HCT116 (cell line): ENCODE results near the gene LEAP2.

Experiments used
- CBX3 ChIP-seq: IDR thresholded peaks from 2 replicates; pipeline ENCODE4 v1.6.1; 2012; ENCODE audit warnings: low read depth
- ELF1 ChIP-seq: IDR thresholded peaks from 2 replicates; pipeline ENCODE4 v1.6.1; 2012; ENCODE audit warnings: low read depth, borderline replicate concordance
- EZH2 ChIP-seq: fragments of 200-600 bp; sonication (generic); IDR thresholded peaks from 2 replicates; pipeline ENCODE4 v1.6.1; 2017; ENCODE audit warnings: antibody characterized with exemption, mixed run types
- EZH2phosphoT487 ChIP-seq: fragments of 200-600 bp; IDR thresholded peaks from 2 replicates; pipeline ENCODE4 v1.6.1; 2018; ENCODE audit warnings: antibody characterized with exemption, borderline replicate concordance
- FOSL1 ChIP-seq: IDR thresholded peaks from 2 replicates; pipeline ENCODE4 v1.6.1; 2012; ENCODE audit warnings: low read depth
- MAX ChIP-seq: IDR thresholded peaks from 2 replicates; pipeline ENCODE4 v1.6.1; 2012
- POLR2A ChIP-seq: IDR thresholded peaks from 2 replicates; pipeline ENCODE4 v1.7.0; 2011; ENCODE audit warnings: borderline replicate concordance; ENCODE audit not compliant: insufficient read depth, insufficient read length; ENCODE audit errors: extremely low read depth
- POLR2AphosphoS5 ChIP-seq: IDR thresholded peaks from 2 replicates; pipeline ENCODE4 v1.6.1; 2011; ENCODE audit warnings: mild to moderate bottlenecking, low read depth, low read length, moderate library complexity
- SP1 ChIP-seq: IDR thresholded peaks from 2 replicates; pipeline ENCODE4 v1.6.1; 2012; ENCODE audit warnings: low read depth
- SRF ChIP-seq: IDR thresholded peaks from 2 replicates; pipeline ENCODE4 v1.6.1; 2012; ENCODE audit warnings: low read depth
- TCF7L2 ChIP-seq: IDR thresholded peaks from 2 replicates; pipeline ENCODE4 v1.7.0; 2011; ENCODE audit warnings: borderline replicate concordance, inconsistent platforms; ENCODE audit not compliant: insufficient read depth, insufficient read length; ENCODE audit errors: extremely low read depth
- YY1 ChIP-seq: IDR thresholded peaks from 2 replicates; pipeline ENCODE4 v1.6.1; 2011; ENCODE audit warnings: low read length, low read depth, moderate library complexity, mild to moderate bottlenecking; ENCODE audit not compliant: insufficient replicate concordance; ENCODE audit errors: extremely low read depth
- ZFX ChIP-seq: fragments of 450-650 bp; IDR thresholded peaks from 2 replicates; pipeline ENCODE4 v1.6.1; 2017
- TF ChIP-seq, protein P1 (sequence below), 3 experiments: fragments of 200-600 bp in 1 of 3; sonication (generic) in 1 of 3; IDR thresholded peaks in 2 of 3; conservative IDR thresholded peaks in 1 of 3; 2 replicates each; pipeline ENCODE4 v1.5.1; 2012 to 2017; ENCODE audit warnings: low read depth in 2 of 3, low read length in 2 of 3, antibody characterized with exemption in 1 of 3, borderline replicate concordance in 1 of 3, control low read depth in 1 of 3, mild to moderate bottlenecking in 1 of 3, mixed read lengths in 1 of 3, mixed run types in 1 of 3, moderate library complexity in 1 of 3; ENCODE audit not compliant: insufficient read depth in 1 of 3

DNA sequence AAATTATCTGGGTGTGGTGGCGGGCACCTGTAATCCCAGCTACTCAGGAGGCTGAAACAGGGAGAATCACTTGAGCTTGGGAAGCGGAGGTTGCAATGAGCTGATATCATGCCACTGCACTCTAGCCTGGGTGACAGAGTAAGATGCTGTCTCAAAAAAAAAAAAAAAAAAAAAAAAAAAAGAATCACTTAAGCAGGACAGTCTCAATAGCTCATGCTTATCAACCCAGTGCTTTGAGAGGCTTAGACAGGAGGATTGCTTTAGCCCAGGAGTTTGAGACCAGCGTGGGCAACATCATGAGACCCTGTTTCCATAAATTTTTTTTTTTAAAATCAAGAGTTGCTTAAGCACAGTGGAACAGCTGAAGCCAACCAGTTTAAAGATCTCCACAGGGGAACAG lies 42.6 kb downstream of the LEAP2 start:
- TF ChIP-seq, protein P1, sequence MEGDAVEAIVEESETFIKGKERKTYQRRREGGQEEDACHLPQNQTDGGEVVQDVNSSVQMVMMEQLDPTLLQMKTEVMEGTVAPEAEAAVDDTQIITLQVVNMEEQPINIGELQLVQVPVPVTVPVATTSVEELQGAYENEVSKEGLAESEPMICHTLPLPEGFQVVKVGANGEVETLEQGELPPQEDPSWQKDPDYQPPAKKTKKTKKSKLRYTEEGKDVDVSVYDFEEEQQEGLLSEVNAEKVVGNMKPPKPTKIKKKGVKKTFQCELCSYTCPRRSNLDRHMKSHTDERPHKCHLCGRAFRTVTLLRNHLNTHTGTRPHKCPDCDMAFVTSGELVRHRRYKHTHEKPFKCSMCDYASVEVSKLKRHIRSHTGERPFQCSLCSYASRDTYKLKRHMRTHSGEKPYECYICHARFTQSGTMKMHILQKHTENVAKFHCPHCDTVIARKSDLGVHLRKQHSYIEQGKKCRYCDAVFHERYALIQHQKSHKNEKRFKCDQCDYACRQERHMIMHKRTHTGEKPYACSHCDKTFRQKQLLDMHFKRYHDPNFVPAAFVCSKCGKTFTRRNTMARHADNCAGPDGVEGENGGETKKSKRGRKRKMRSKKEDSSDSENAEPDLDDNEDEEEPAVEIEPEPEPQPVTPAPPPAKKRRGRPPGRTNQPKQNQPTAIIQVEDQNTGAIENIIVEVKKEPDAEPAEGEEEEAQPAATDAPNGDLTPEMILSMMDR (IDR thresholded peaks at IDR 0.05 in 2 of 3, conservative IDR thresholded peaks at IDR 0.05 in 1 of 3; ENCODE audit: borderline replicate concordance in 1 of 3, insufficient read depth in 1 of 3, low read depth in 2 of 3, low read length in 2 of 3) = no peak
- TF ChIP-seq ELF1 = no peak
- TF ChIP-seq EZH2 = no peak
- TF ChIP-seq FOSL1 = no peak
- TF ChIP-seq YY1 = no peak
- TF ChIP-seq POLR2AphosphoS5 = no peak
- TF ChIP-seq MAX = no peak
- no peak for TF ChIP-seq SP1
- TF ChIP-seq POLR2A = no peak
- TF ChIP-seq CBX3 = no peak
- no peak for TF ChIP-seq SRF
- no peak for TF ChIP-seq EZH2phosphoT487
- TF ChIP-seq ZFX = no peak
- no peak for TF ChIP-seq TCF7L2
